PC-3 (cell line): ENCODE results near the gene NTM. TPM values are rescaled to one million over a fixed set of nuclear protein-coding genes. Genes with fewer than 3 reads are reported as not detected.

Experiments
- ATAC-seq: fragments of 200-7000 bp; cut with Tn5 transposase; 2 replicates; pipeline ENCODE4 v1.9.1; 2020; ENCODE audit warnings: mild to moderate bottlenecking, moderate library complexity
- BruUV-seq: library from RNA; stranded (reverse); fragments of 400-500 nt; replicated peaks from 2 replicates; lab custom pipeline; 2021; lab: Mats Ljungman, UMichigan
- CTCF ChIA-PET: fragments of 300-600 bp; sonication (Branson Sonifier 250); formaldehyde crosslinking; loops from one replicate; lab custom pipeline; 2022; ENCODE audit warnings: antibody characterized with exemption; lab: Charles Lee
- POLR2A ChIA-PET: fragments of 300-600 bp; sonication (Branson Sonifier 250); formaldehyde crosslinking; loops from one replicate; lab custom pipeline; 2022; ENCODE audit warnings: antibody characterized with exemption; ENCODE audit not compliant: unreplicated experiment; lab: Charles Lee
- DNase-seq: peaks from one replicate; pipeline ENCODE4 v3.0.0-alpha.2; 2015
- H2AFZ ChIP-seq: fragments of 300-600 bp; sonication (generic); 2 replicates; pipeline ENCODE4 v1.6.0; 2016; ENCODE audit warnings: antibody characterized with exemption, low read length
- H3F3A ChIP-seq: fragments of 300-600 bp; sonication (generic); one replicate; pipeline ENCODE4 v1.6.0; 2017; ENCODE audit warnings: antibody characterized with exemption, low read length, control low read depth, mild to moderate bottlenecking; ENCODE audit not compliant: unreplicated experiment
- H3K27ac ChIP-seq: fragments of 300-600 bp; sonication (generic); 2 replicates; pipeline ENCODE4 v1.5.1; 2016; ENCODE audit warnings: mild to moderate bottlenecking, low read length
- H3K27me3 ChIP-seq: fragments of 300-600 bp; sonication (generic); 2 replicates; pipeline ENCODE4 v1.6.1; 2016; ENCODE audit warnings: low read length, mixed read lengths
- H3K36me3 ChIP-seq: fragments of 300-600 bp; sonication (generic); 2 replicates; pipeline ENCODE4 v1.6.1; 2016; ENCODE audit warnings: low read depth, mixed run types, low read length, mixed read lengths
- H3K4me1 ChIP-seq: fragments of 300-600 bp; sonication (generic); 2 replicates; pipeline ENCODE4 v1.5.1; 2016; ENCODE audit warnings: low read length; ENCODE audit not compliant: insufficient read depth
- H3K4me2 ChIP-seq: fragments of 300-600 bp; sonication (generic); 2 replicates; pipeline ENCODE4 v1.6.0; 2016; ENCODE audit warnings: low read length
- H3K4me3 ChIP-seq: fragments of 300-600 bp; sonication (generic); 2 replicates; pipeline ENCODE4 v1.5.1; 2016; ENCODE audit warnings: mild to moderate bottlenecking, low read length, mixed read lengths
- H3K79me2 ChIP-seq: fragments of 300-600 bp; sonication (generic); 2 replicates; pipeline ENCODE4 v1.6.1; 2017; ENCODE audit warnings: low read length, mixed read lengths
- H3K9ac ChIP-seq: fragments of 300-600 bp; sonication (generic); 2 replicates; pipeline ENCODE4 v1.6.0; 2016; ENCODE audit warnings: mild to moderate bottlenecking, low read length
- H3K9me2 ChIP-seq: fragments of 300-600 bp; sonication (generic); replicated peaks from 2 replicates; pipeline ENCODE4 v1.6.1; 2016; ENCODE audit warnings: mixed run types, low read length, mixed read lengths
- H3K9me3 ChIP-seq: fragments of 300-600 bp; sonication (generic); 2 replicates; pipeline ENCODE4 v1.6.1; 2016; ENCODE audit warnings: low read length, mixed read lengths
- H4K20me1 ChIP-seq: fragments of 300-600 bp; sonication (generic); 2 replicates; pipeline ENCODE4 v1.6.1; 2016; ENCODE audit warnings: low read length, mixed read lengths
- CTCF ChIP-seq: fragments of 300-600 bp; sonication (generic); conservative IDR thresholded peaks from 2 replicates; pipeline ENCODE4 v1.5.1; 2017; ENCODE audit warnings: antibody characterized with exemption, low read depth, mild to moderate bottlenecking, low read length
- EZH2 ChIP-seq: fragments of 300-600 bp; sonication (generic); IDR thresholded peaks from one replicate; pipeline ENCODE4 v1.6.1; 2017; ENCODE audit warnings: antibody characterized with exemption, mild to moderate bottlenecking, low read length; ENCODE audit not compliant: unreplicated experiment
- EZH2phosphoT487 ChIP-seq: fragments of 300-600 bp; sonication (generic); IDR thresholded peaks from 2 replicates; pipeline ENCODE4 v1.6.1; 2018; ENCODE audit warnings: mild to moderate bottlenecking, antibody characterized with exemption, low read length, borderline replicate concordance
- intact Hi-C: fragments of 100-400 bp; cut with micrococcal nuclease; formaldehyde crosslinking; loops from 2 replicates; pipeline ENCODE4 v1.9.0; 2023
- total RNA-seq: library from RNA; depleted of rRNA; stranded (reverse); fragments of >200 nt; gene quantifications from 2 replicates; pipeline ENCODE4 v1.2.3, GENCODE V29; 2014

Gene NTM
- total RNA-seq, 1 experiment from 2014 or later, result not detected

- Histone ChIP-seq H2AFZ (no peak overlapping the region), H3K4me1 (no peaks in the 10 kb centered on the region), H3K27me3 (peaks cover 36% of the 10 kb centered on the region), H3K4me3 (no peak overlapping the region), H3K9me3 (0 out of 2 replicates have a peak, but pooled peaks cover 6% of the 10 kb centered on the region), H3K4me2 (no peak overlapping the region), H3F3A (no peaks in the 10 kb centered on the region), H4K20me1 (no peaks in the 10 kb centered on the region), H3K79me2 (no peaks in the 10 kb centered on the region), H3K36me3 (no peaks in the 10 kb centered on the region), H3K9ac (no peak overlapping the region), H3K27ac (no peak overlapping the region), H3K9me2 (no peaks in the 10 kb centered on the region)
- DNase-seq, result no peak
- no peak for ATAC-seq
- no TSS peak for BruUV-seq
- ChIA-PET POLR2A (no interaction called here), CTCF (no interaction called here)
- TF ChIP-seq CTCF, result no peak
- TF ChIP-seq EZH2phosphoT487, result no peak
- no peak for TF ChIP-seq EZH2
- intact Hi-C loops, result no loop called here
Measured at GRCh38 chr11:132310390-132311375, 940.3 kb downstream of the NTM start.

DNA sequence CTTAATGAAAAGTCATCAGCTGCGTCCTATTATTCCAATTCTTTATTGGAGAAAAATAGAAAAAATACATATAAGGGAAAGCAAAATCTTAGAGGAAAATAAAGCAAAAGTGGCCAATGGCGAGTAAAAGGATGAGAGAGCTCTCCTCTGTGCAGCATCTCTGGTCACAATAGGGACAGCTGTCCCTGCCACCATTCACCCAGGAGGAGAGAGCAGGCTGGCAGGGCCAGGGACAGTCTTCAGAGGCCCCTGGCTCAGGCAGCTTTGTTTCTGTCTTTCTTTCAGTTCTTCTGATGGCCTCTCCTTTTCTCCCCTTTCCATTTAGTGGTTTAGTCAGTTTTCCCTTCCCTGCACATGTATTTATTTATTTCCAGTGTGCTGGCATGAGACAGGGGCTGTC is 941.3 kb downstream of the NTM start:
- Histone ChIP-seq H4K20me1 (no peaks in the 10 kb centered on the region), H3K9me2 (no peaks in the 10 kb centered on the region), H3F3A (no peaks in the 10 kb centered on the region), H3K36me3 (no peaks in the 10 kb centered on the region), H3K4me1 (no peaks in the 10 kb centered on the region), H3K4me2 (no peak overlapping the region), H3K79me2 (no peaks in the 10 kb centered on the region), H3K9ac (no peak overlapping the region), H3K27me3 (peaks cover 25% of the 10 kb centered on the region), H2AFZ (no peak overlapping the region), H3K9me3 (0 out of 2 replicates have a peak, but pooled peaks cover 6% of the 10 kb centered on the region), H3K27ac (no peak overlapping the region), H3K4me3 (no peak overlapping the region)
- no peak for ATAC-seq
- ChIA-PET CTCF (no interaction called here), POLR2A (no interaction called here)
- BruUV-seq, result no TSS peak
- TF ChIP-seq CTCF (no peak), EZH2 (no peak), EZH2phosphoT487 (no peak)
- intact Hi-C loops, result no loop called here
- DNase-seq, result no peak

DNA sequence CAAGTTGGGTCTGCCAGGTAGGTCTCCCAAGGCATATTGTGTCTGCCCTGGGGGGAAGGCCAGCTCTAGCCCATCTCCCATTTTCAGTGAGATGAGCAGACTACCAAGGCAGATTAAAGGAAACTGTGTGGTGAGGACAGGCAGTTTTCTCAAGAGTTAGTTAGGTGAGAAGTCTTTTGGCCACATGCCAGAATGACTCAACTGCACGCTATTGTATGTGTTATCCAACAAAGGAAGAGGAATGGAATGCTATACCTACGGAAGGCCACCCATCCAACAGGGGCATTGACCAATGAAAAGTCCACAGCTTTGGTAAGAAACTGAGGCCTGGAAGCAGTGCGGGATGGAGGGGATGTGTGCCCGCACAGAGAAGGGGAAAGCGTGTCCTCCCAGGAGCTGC is 941.7 kb downstream of the NTM start:
- no peaks in the 10 kb centered on the region for H3F3A ChIP-seq
- H3K27me3 ChIP-seq, result peaks cover 22% of the 10 kb centered on the region
- H3K4me2 ChIP-seq, result no peak overlapping the region
- ChIA-PET POLR2A (no interaction called here), CTCF (no interaction called here)
- DNase-seq, result peak; percentile 39
- ATAC-seq, result no peak
- intact Hi-C loops, result no loop called here
- no peaks in the 10 kb centered on the region for H3K79me2 ChIP-seq
- H3K27ac ChIP-seq, result no peak overlapping the region
- H3K4me1 ChIP-seq, result no peaks in the 10 kb centered on the region
- BruUV-seq, result no TSS peak
- H2AFZ ChIP-seq, result no peak overlapping the region
- H3K4me3 ChIP-seq, result no peak overlapping the region
- TF ChIP-seq CTCF, result no peak
- TF ChIP-seq EZH2, result no peak
- no peak for TF ChIP-seq EZH2phosphoT487
- no peaks in the 10 kb centered on the region for H3K9me2 ChIP-seq
- H3K9me3 ChIP-seq, result 0 out of 2 replicates have a peak, but pooled peaks cover 6% of the 10 kb centered on the region
- no peak overlapping the region for H3K9ac ChIP-seq
- H3K36me3 ChIP-seq, result no peaks in the 10 kb centered on the region
- H4K20me1 ChIP-seq, result no peaks in the 10 kb centered on the region
